Esophagus muscularis mucosa (tissue), 4 donors: ENCODE measurements around the gene SRGN. TPM values are rescaled to one million over a fixed set of nuclear protein-coding genes. Genes with fewer than 3 reads are reported as not detected.

ENCODE experiments used
- DNase-seq: peaks from one replicate; pipeline ENCODE4 v3.0.0-alpha.2; 2017; ENCODE audit errors: extremely low spot score
- H3K27ac ChIP-seq, 4 donors: fragments of 200-600 bp; sonication (generic); replicated peaks in 1 of 4; 1 replicate in 3 of 4; 2 replicates in 1 of 4; pipeline ENCODE4 v1.5.1; 2016 to 2019; ENCODE audit warnings: mild to moderate bottlenecking in 1 of 4
- H3K27me3 ChIP-seq, 4 donors: fragments of 200-600 bp; sonication (generic); one replicate each; pipeline versions ENCODE4 v1.5.1 to v1.6.0; 2016 to 2019
- H3K36me3 ChIP-seq, 4 donors: fragments of 200-600 bp; sonication (generic); one replicate each; pipeline ENCODE4 v1.5.1; 2016 to 2019
- H3K4me1 ChIP-seq, 4 donors: fragments of 200-600 bp; sonication (generic); one replicate each; pipeline ENCODE4 v1.5.1; 2016 to 2019
- H3K4me3 ChIP-seq, 4 donors: fragments of 200-600 bp; sonication (generic); 1 replicate in 2 of 4; 2 replicates in 2 of 4; pipeline ENCODE4 v1.5.1; 2016 to 2019; ENCODE audit warnings: mild to moderate bottlenecking in 4 of 4, moderate library complexity in 1 of 4
- H3K9me3 ChIP-seq, 4 donors: fragments of 200-600 bp; sonication (generic); 1 replicate in 3 of 4; 2 replicates in 1 of 4; pipeline ENCODE4 v1.5.1; 2016 to 2019
- CTCF ChIP-seq, 3 experiments: fragments of 200-600 bp in 2 of 3; fragments of 450-650 bp in 1 of 3; sonication (generic) in 2 of 3; IDR thresholded peaks; one replicate each; pipeline ENCODE4 v1.5.1; 2017 to 2019; ENCODE audit warnings: antibody characterized with exemption in 3 of 3, mild to moderate bottlenecking in 2 of 3, moderate library complexity in 1 of 3
- EP300 ChIP-seq: sonication (generic); formaldehyde crosslinking; IDR thresholded peaks from one replicate; pipeline ENCODE4 v1.6.1; 2017; ENCODE audit warnings: antibody characterized with exemption
- POLR2A ChIP-seq: fragments of 450-650 bp; IDR thresholded peaks from one replicate; pipeline ENCODE4 v1.6.1; 2017; ENCODE audit warnings: antibody characterized with exemption, moderate library complexity, mild to moderate bottlenecking, low read depth
- POLR2AphosphoS5 ChIP-seq, 2 donors: sonication (generic); formaldehyde crosslinking; IDR thresholded peaks; one replicate each; pipeline ENCODE4 v1.6.1; 2017; ENCODE audit warnings: antibody characterized with exemption in 2 of 2
- WGBS: methylation state at CpG from one replicate; pipeline ENCODE4 v1.1.5; 2018; 5-methylcytosine and 5-hydroxymethylcytosine counted together
- intact Hi-C: fragments of 100-400 bp; cut with DNase I; formaldehyde crosslinking; loops from one replicate; pipeline ENCODE4 v1.15.1; 2023
- total RNA-seq, 4 donors: library from RNA; depleted of rRNA; stranded (reverse); fragments of >200 nt; gene quantifications; one replicate each; pipeline versions ENCODE4 v1.1.0 to v1.2.1, GENCODE V29; 2016

SRGN gene
- total RNA-seq, 4 donors from 2014 or later, result 44.9 to 201 (median 82.3) TPM

GRCh38 chr10:69056129-69056528 is 31.8 kb upstream of the SRGN start:
- Histone ChIP-seq H3K4me1 (peaks cover 6 to 31% (median 12%) of the 10 kb centered on the region in 4 donors), H3K36me3 (no peaks in the 10 kb centered on the region), H3K9me3 (no peaks in the 10 kb centered on the region), H3K27me3 (peaks cover 0 to 13% (median 0%) of the 10 kb centered on the region in 4 donors), H3K4me3 (no peak overlapping the region), H3K27ac (peak overlapping the region in 3 of 4 donors; percentile 30 to 65 (median 51))
- DNase-seq, result no peak
- intact Hi-C loops, result no loop called here
- TF ChIP-seq POLR2AphosphoS5 (IDR thresholded peaks at IDR 0.05), result peak; percentile 16 to 32
- TF ChIP-seq CTCF (IDR thresholded peaks at IDR 0.05), result no peak
- 53% methylated on average over 7 of the region's 7 CpGs for WGBS

GRCh38 chr10:69056536-69057260 is 31.2 kb upstream of the SRGN start:
- H3K4me3 ChIP-seq, result no peak overlapping the region
- peaks cover 6 to 32% (median 12%) of the 10 kb centered on the region in 4 donors for H3K4me1 ChIP-seq
- TF ChIP-seq POLR2A (no peak), CTCF (IDR thresholded peaks at IDR 0.05) (no peak), EP300 (no peak), POLR2AphosphoS5 (IDR thresholded peaks at IDR 0.05) (no peak)
- peak overlapping the region; percentile 30 to 65 (median 42) for H3K27ac ChIP-seq
- intact Hi-C loops, result no loop called here
- no peaks in the 10 kb centered on the region for H3K9me3 ChIP-seq
- DNase-seq, result no peak
- 63% methylated on average over 10 of the region's 14 CpGs for WGBS
- H3K36me3 ChIP-seq, result no peaks in the 10 kb centered on the region
- peaks cover 0 to 13% (median 0%) of the 10 kb centered on the region in 4 donors for H3K27me3 ChIP-seq

GRCh38 chr10:69057261-69057950 is 30.5 kb upstream of the SRGN start:
- WGBS, result 46% methylated on average over 12 of the region's 14 CpGs
- peaks cover 0 to 13% (median 0%) of the 10 kb centered on the region in 4 donors for H3K27me3 ChIP-seq
- TF ChIP-seq POLR2AphosphoS5 (IDR thresholded peaks at IDR 0.05) (peak; percentile 17 to 42), EP300 (no peak), CTCF (IDR thresholded peaks at IDR 0.05) (peak in 1 of 3 experiments; percentile 2)
- no peaks in the 10 kb centered on the region for H3K36me3 ChIP-seq
- H3K4me1 ChIP-seq, result peaks cover 12 to 39% (median 17%) of the 10 kb centered on the region in 4 donors
- H3K9me3 ChIP-seq, result no peaks in the 10 kb centered on the region
- intact Hi-C loops, result no loop called here
- no peak overlapping the region for H3K4me3 ChIP-seq
- DNase-seq, result no peak
- H3K27ac ChIP-seq, result peak overlapping the region; percentile 30 to 65 (median 42)

GRCh38 chr10:69057951-69058297 is 30.0 kb upstream of the SRGN start:
- WGBS, result 0% methylated on average over 1 of the region's 1 CpG
- Histone ChIP-seq H3K9me3 (no peaks in the 10 kb centered on the region), H3K36me3 (no peaks in the 10 kb centered on the region), H3K4me3 (no peak overlapping the region), H3K4me1 (peaks cover 14 to 43% (median 22%) of the 10 kb centered on the region in 4 donors), H3K27me3 (peaks cover 0 to 13% (median 0%) of the 10 kb centered on the region in 4 donors), H3K27ac (peak overlapping the region in 3 of 4 donors; percentile 30 to 65 (median 51))
- DNase-seq, result no peak
- no peak for TF ChIP-seq EP300
- no peak for TF ChIP-seq POLR2AphosphoS5 (IDR thresholded peaks at IDR 0.05)
- TF ChIP-seq CTCF (IDR thresholded peaks at IDR 0.05), result no peak
- TF ChIP-seq POLR2A, result no peak
- intact Hi-C loops, result no loop called here
